H1 (cell line): ENCODE results near the gene BNC2. TPM values are rescaled to one million over a fixed set of nuclear protein-coding genes. Genes with fewer than 3 reads are reported as not detected.

Source experiments
- BCL11A ChIP-seq, 2 experiments: IDR thresholded peaks; one replicate each; pipeline ENCODE4 v1.6.1; 2011; ENCODE audit warnings: low read depth in 2 of 2, low read length in 2 of 2, mild to moderate bottlenecking in 2 of 2
- E2F6 ChIP-seq: IDR thresholded peaks from 2 replicates; pipeline ENCODE4 v1.6.1; 2012; ENCODE audit warnings: inconsistent platforms
- KDM1A ChIP-seq: fragments of 200-600, 300-600 bp; sonication (generic); IDR thresholded peaks from 2 replicates; pipeline ENCODE4 v1.7.1; 2016; ENCODE audit warnings: mild to moderate bottlenecking, low read length, borderline replicate concordance
- KDM4A ChIP-seq: IDR thresholded peaks from one replicate; pipeline ENCODE4 v1.7.1; 2012; ENCODE audit warnings: low read depth, mild to moderate bottlenecking, moderate library complexity, low read length, inconsistent platforms; ENCODE audit not compliant: severe bottlenecking
- TAF7 ChIP-seq: optimal IDR thresholded peaks from 2 replicates; pipeline ENCODE3; 2011; ENCODE audit warnings: low read depth, mild to moderate bottlenecking, inconsistent platforms, low read length, moderate library complexity, borderline replicate concordance
- polyA plus RNA-seq, 7 experiments: library from polyadenylated mRNA; depleted of rRNA in 3 of 7; stranded (reverse) in 5 of 7; unstranded in 2 of 7; fragments of >200 nt in 5 of 7; fragments of 200-250 nt in 2 of 7; gene quantifications; 1 replicate in 5 of 7; 2 replicates in 1 of 7; 4 replicates in 1 of 7; pipeline versions ENCODE4 v1.2.1 to v1.2.3, GENCODE V29; 2011 to 2013; ENCODE audit warnings: missing spikeins in 2 of 7, mixed read lengths in 2 of 7
- total RNA-seq: library from RNA; stranded (reverse); fragmentation: NEBNext Ultra II Directional; extraction: Animal tissue kit (Norgen Biotek cat#: 25700); gene quantifications from 2 replicates; pipeline ENCODE4 v1.2.1, GENCODE V29; 2021

Gene BNC2
- total and polyA plus RNA-seq, 2 of the 8 experiments (the other 6 are each of a cell fraction or from before 2014, with no cell fraction given): 16.0 to 26.8 TPM

GRCh38 chr9:16828340-16829281, 41.9 kb downstream of the BNC2 start (continued):
- no peak for TF ChIP-seq TAF7
- TF ChIP-seq KDM4A: no peak
- no peak for TF ChIP-seq E2F6
- no peak for TF ChIP-seq KDM1A
- TF ChIP-seq BCL11A (IDR thresholded peaks at IDR 0.05; ENCODE audit: low read depth in 2 of 2, low read length in 2 of 2): no peak
